ENCODE measurements around the gene VPS39. TPM values are rescaled to one million over a fixed set of nuclear protein-coding genes. Genes with fewer than 3 reads are reported as not detected.
A peak's percentile ranks its signal among the peaks of the same experiment; 100 is the strongest.

The VPS39 gene
- total RNA-seq (2021) (46.9 and 47.9 TPM in 2 replicates), Bru-seq, nascent RNA (percentile 75 among the genes with signal in this experiment), BruChase-seq, experiment 1, labeled RNA remaining after a 2-hour chase (percentile 71 among the genes with signal in this experiment), BruChase-seq, experiment 2, labeled RNA remaining after a 6-hour chase (percentile 77 among the genes with signal in this experiment)
- long read RNA-seq, full-length matches to known transcripts: 62 of 92 reads
- long read RNA-seq, partial matches to known transcripts: 7 of 92 reads
- long read RNA-seq, other reads (novel, unspliced or antisense): 23 of 92 reads

GRCh38 chr15:42207674-42208579 lies at the start of gene VPS39:
Gene VPS39 (minus strand): TSS chr15:42208304. CDS start chr15:42208153, 151 bp downstream.
- H3K27me3 ChIP-seq (replicated peaks; ENCODE audit: insufficient read depth, low read depth, low read length, poor library complexity): no peaks in the 10 kb centered on the region
- H3K27ac ChIP-seq (ENCODE audit: low read depth, low read length, poor library complexity, severe bottlenecking): peak within 1 kb of the TSS; percentile 78
- H3K9me3 ChIP-seq (ENCODE audit: low read depth, low read length, poor library complexity, severe bottlenecking): no peaks in the 10 kb centered on the region
- TF ChIP-seq CTCF (conservative IDR thresholded peaks at IDR 0.05; ENCODE audit: low read depth, low read length) (no peak), EZH2 (IDR thresholded peaks at IDR 0.05; ENCODE audit: borderline replicate concordance, low read depth, low read length, poor library complexity, severe bottlenecking) (no peak)
- BruUV-seq (replicated peaks): TSS peak; percentile 55
- POLR2A ChIA-PET (ENCODE audit: low non-redundant PET): no interaction called here
- CTCF ChIA-PET: interaction anchor here (0.6 kb wide), 1 partner anchor 692 kb away, joined by 19 read pairs; no protein-coding TSS in a partner anchor
- intact Hi-C loops (cut with micrococcal nuclease; ENCODE audit: unreplicated experiment): no loop called here
- H3K36me3 ChIP-seq (ENCODE audit: insufficient read depth, low read length, poor library complexity, severe bottlenecking): peaks cover 22% of the 10 kb centered on the region
- DNase-seq (ENCODE audit: low spot score): peak; percentile 89
- H3K4me1 ChIP-seq (ENCODE audit: insufficient read depth, low read length, poor library complexity, severe bottlenecking): peaks cover 10% of the 10 kb centered on the region
- peak within 1 kb of the TSS; percentile 97 for H3K4me3 ChIP-seq (ENCODE audit: low read depth, low read length, poor library complexity, severe bottlenecking)

GRCh38 chr15:42253300-42253699 lies 45.2 kb upstream of the VPS39 start:
- H3K27me3 ChIP-seq (replicated peaks; ENCODE audit: insufficient read depth, low read depth, low read length, poor library complexity): no peaks in the 10 kb centered on the region
- TF ChIP-seq EZH2 (IDR thresholded peaks at IDR 0.05; ENCODE audit: borderline replicate concordance, low read depth, low read length, poor library complexity, severe bottlenecking) (no peak), CTCF (conservative IDR thresholded peaks at IDR 0.05; ENCODE audit: low read depth, low read length) (no peak)

GRCh38 chr15:42240823-42241222 lies 32.7 kb upstream of the VPS39 start:
- H3K4me1 ChIP-seq (ENCODE audit: insufficient read depth, low read length, poor library complexity, severe bottlenecking): no peaks in the 10 kb centered on the region
- no peaks in the 10 kb centered on the region for H3K9me3 ChIP-seq (ENCODE audit: low read depth, low read length, poor library complexity, severe bottlenecking)
- intact Hi-C loops (cut with micrococcal nuclease; ENCODE audit: unreplicated experiment): no loop called here
- DNase-seq (ENCODE audit: low spot score): no peak
- H3K36me3 ChIP-seq (ENCODE audit: insufficient read depth, low read length, poor library complexity, severe bottlenecking): peaks cover 35% of the 10 kb centered on the region
- ChIA-PET CTCF (no interaction called here), POLR2A (ENCODE audit: low non-redundant PET) (no interaction called here)
- no peak overlapping the region for H3K4me3 ChIP-seq (ENCODE audit: low read depth, low read length, poor library complexity, severe bottlenecking)
- TF ChIP-seq CTCF (conservative IDR thresholded peaks at IDR 0.05; ENCODE audit: low read depth, low read length): no peak
- no peak overlapping the region for H3K27ac ChIP-seq (ENCODE audit: low read depth, low read length, poor library complexity, severe bottlenecking)
- no peaks in the 10 kb centered on the region for H3K27me3 ChIP-seq (replicated peaks; ENCODE audit: insufficient read depth, low read depth, low read length, poor library complexity)
- BruUV-seq (replicated peaks): no TSS peak

More at GRCh38 chr15:42253300-42253699, 45.2 kb upstream of the VPS39 start:
- CTCF ChIA-PET: no interaction called here
- Histone ChIP-seq H3K9me3 (ENCODE audit: low read depth, low read length, poor library complexity, severe bottlenecking) (peaks cover 19% of the 10 kb centered on the region), H3K36me3 (ENCODE audit: insufficient read depth, low read length, poor library complexity, severe bottlenecking) (peaks cover 62% of the 10 kb centered on the region), H3K4me3 (ENCODE audit: low read depth, low read length, poor library complexity, severe bottlenecking) (no peak overlapping the region), H3K4me1 (ENCODE audit: insufficient read depth, low read length, poor library complexity, severe bottlenecking) (no peaks in the 10 kb centered on the region), H3K27ac (ENCODE audit: low read depth, low read length, poor library complexity, severe bottlenecking) (no peak overlapping the region)
- no TSS peak for BruUV-seq (replicated peaks)
- POLR2A ChIA-PET (ENCODE audit: low non-redundant PET): no interaction called here
- intact Hi-C loops (cut with micrococcal nuclease; ENCODE audit: unreplicated experiment): no loop called here
- no peak for DNase-seq (ENCODE audit: low spot score)
